Neural crest cell (in vitro differentiated cells): ENCODE measurements around the gene CCL27. TPM values are rescaled to one million over a fixed set of nuclear protein-coding genes. Genes with fewer than 3 reads are reported as not detected.

Source experiments
- DNase-seq: peaks from one replicate; pipeline ENCODE4 v3.0.0; 2021; ENCODE audit warnings: low read depth, mixed read lengths, low spot score
- H3K27ac Mint-ChIP-seq: one replicate; pipeline ENCODE4 v1.8.0; 2021; ENCODE audit warnings: mild to moderate bottlenecking, mixed read lengths; ENCODE audit not compliant: unreplicated experiment
- H3K27me3 Mint-ChIP-seq: 2 replicates; pipeline ENCODE4 v1.8.0; 2021; ENCODE audit warnings: low read depth, mild to moderate bottlenecking, mixed read lengths
- H3K36me3 Mint-ChIP-seq: 2 replicates; pipeline ENCODE4 v1.8.0; 2021; ENCODE audit warnings: low read depth, mild to moderate bottlenecking, mixed read lengths
- H3K4me1 Mint-ChIP-seq: 2 replicates; pipeline ENCODE4 v1.8.0; 2021; ENCODE audit warnings: mixed read lengths
- H3K4me3 Mint-ChIP-seq: one replicate; pipeline ENCODE4 v1.8.0; 2021; ENCODE audit warnings: mild to moderate bottlenecking, mixed read lengths
- H3K9me3 Mint-ChIP-seq: 2 replicates; pipeline ENCODE4 v1.8.0; 2021; ENCODE audit warnings: mixed read lengths
- CTCF ChIP-seq: fragments of 200-600 bp; sonication (generic); conservative IDR thresholded peaks from 2 replicates; pipeline ENCODE4 v1.5.0; 2021; ENCODE audit warnings: antibody characterized with exemption, mild to moderate bottlenecking
- total RNA-seq: library from RNA; stranded (reverse); gene quantifications from 2 replicates; pipeline ENCODE4 v1.2.1, GENCODE V29; 2021

CCL27 gene
- total RNA-seq, 1 donor from 2014 or later: 0.86 TPM

GRCh38 chr9:34675048-34675714 is 12.7 kb upstream of the CCL27 start:
- peak; percentile 71 for TF ChIP-seq CTCF
- H3K36me3 Mint-ChIP-seq: no peaks in the 10 kb centered on the region
- no peaks in the 10 kb centered on the region for H3K27me3 Mint-ChIP-seq
- no peak overlapping the region for H3K4me3 Mint-ChIP-seq
- no peaks in the 10 kb centered on the region for H3K9me3 Mint-ChIP-seq
- DNase-seq: peak; percentile 80
- peaks cover 9% of the 10 kb centered on the region for H3K4me1 Mint-ChIP-seq
- H3K27ac Mint-ChIP-seq: no peak overlapping the region

DNA sequence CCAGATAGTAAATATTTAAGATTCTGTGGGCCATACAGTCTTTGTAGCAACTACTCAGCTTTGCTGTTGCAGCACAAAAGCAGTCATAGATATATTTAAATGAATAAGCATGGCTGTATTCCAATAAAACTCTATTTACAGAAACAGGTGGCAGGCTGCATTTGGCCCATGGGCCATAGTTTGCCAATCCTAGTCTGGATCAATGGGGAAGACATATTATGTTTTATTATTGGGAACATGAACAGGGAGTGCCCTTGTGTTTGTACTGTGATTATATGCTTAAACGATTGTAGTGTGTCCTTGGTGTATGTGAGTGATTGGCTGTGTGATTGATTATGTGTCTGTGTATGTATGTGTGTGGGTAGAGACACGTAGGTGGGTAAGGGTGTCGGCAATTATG is 12.0 kb upstream of the CCL27 start:
- H3K4me3 Mint-ChIP-seq: no peak overlapping the region
- no peak for TF ChIP-seq CTCF
- no peaks in the 10 kb centered on the region for H3K27me3 Mint-ChIP-seq
- H3K36me3 Mint-ChIP-seq: peaks cover 5% of the 10 kb centered on the region
- no peak for DNase-seq
- H3K9me3 Mint-ChIP-seq: peaks cover 4% of the 10 kb centered on the region
- peaks cover 9% of the 10 kb centered on the region for H3K4me1 Mint-ChIP-seq
- no peak overlapping the region for H3K27ac Mint-ChIP-seq

DNA sequence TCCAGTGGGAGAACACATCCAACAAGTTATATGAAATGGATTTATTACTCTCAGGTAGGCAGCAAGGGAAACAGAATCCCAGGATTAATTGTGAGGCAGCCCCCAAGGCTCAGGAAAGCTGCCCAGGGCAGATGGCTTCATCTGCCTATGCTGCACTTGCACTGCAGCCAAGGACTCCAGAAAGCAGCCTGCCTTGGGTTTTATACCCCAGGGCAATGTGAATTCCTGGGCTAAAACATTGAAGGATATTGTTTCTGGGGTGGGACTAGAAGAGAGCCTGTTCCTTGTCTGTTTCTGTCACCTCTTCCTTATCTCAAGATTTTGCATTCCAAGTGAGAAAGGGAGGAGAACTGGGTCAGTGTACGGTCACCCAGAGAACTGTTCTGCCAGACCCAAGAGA is 8.8 kb upstream of the CCL27 start:
- no peaks in the 10 kb centered on the region for H3K27me3 Mint-ChIP-seq
- peaks cover 9% of the 10 kb centered on the region for H3K4me1 Mint-ChIP-seq
- DNase-seq: no peak
- H3K36me3 Mint-ChIP-seq: peaks cover 20% of the 10 kb centered on the region
- no peak for TF ChIP-seq CTCF
- H3K9me3 Mint-ChIP-seq: peaks cover 8% of the 10 kb centered on the region
- no peak overlapping the region for H3K4me3 Mint-ChIP-seq
- no peak overlapping the region for H3K27ac Mint-ChIP-seq

DNA sequence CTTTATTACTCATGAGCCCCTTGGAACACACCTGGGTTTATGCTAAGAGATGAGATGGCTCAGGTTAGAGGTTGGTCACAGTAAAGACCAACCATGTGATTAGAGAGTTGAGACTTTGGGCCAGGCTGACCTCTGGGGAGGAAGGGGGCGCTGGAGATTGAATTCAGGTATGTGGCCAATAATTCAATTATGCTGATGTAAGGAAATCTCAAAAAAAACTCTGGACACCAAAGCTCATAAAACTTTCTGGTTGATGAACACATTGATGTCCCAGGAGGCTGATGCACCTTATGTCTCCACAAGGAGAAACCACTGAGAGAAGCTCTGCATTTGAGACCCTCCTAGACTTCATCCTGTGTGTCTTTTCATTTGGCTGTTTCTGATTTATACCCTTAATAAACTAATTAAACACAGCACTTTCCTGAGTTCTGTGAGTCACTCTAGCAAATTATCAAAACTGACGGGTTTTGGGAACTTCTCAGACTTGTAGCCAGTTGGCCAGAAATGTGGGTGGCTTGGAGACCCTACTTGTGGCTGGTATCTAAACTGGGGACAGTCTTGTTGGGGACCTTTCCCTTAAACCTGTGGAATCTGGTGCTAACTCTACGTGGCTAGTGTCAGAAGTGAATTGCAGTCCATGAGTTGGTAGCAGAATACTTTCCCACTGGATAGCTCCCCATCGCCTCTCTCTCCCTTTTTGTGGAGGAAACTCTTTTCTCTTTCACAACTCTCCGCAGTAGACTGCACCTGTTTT is 7.5 kb upstream of the CCL27 start:
- H3K27ac Mint-ChIP-seq: no peak overlapping the region
- peaks cover 23% of the 10 kb centered on the region for H3K36me3 Mint-ChIP-seq
- no peak overlapping the region for H3K4me3 Mint-ChIP-seq
- H3K9me3 Mint-ChIP-seq: peaks cover 8% of the 10 kb centered on the region
- H3K4me1 Mint-ChIP-seq: peaks cover 11% of the 10 kb centered on the region
- DNase-seq: no peak
- no peak for TF ChIP-seq CTCF
- H3K27me3 Mint-ChIP-seq: no peaks in the 10 kb centered on the region

DNA sequence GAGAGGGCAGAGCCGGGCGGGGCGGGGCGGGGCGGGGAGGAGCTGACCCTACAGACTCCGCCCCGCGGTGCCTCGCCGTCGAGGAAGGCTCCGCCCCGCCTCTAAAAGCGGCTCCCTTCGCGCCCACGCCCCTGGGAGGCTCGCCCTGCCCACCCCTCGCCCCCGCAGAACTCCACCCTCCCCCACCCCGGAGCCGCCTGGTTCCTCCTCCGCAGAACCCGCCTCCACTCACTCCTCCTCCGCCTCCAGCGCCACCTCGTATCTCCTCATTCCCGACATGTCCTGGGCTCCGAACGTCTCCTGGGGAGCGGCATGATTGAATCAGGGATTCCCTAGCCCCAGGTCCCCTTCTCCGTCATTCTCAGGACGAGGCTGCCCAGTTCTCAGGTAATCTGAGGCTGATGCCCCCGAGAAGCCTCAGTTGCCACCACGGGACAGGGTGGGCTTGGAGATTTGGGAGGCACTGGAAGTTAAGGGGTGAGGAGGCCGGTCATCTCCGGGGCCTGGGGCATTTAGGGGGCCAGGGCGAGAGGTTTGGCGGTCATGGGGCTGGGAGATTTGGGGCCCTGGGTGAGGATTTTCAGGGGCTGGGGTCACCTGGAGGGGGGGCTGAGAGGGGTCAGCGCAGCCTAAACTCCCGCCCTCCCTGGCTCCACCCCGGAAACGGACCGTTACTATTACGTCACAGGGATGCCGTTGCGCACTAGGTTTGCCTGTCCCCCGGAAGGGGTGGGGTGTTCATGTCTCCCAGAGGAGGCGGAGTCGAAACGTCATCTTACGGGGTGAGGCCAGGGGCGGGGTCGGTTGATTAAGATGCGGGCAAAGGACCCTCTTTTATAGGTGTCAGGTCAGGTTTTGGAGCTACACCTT is 3.2 kb upstream of the CCL27 start:
- Mint-ChIP-seq H3K4me3 (peak overlapping the region; percentile 96), H3K27ac (peak overlapping the region; percentile 98)
- TF ChIP-seq CTCF: no peak

More for the DNA sequence above, 3.2 kb upstream of the CCL27 start:
- peak; percentile 82 for DNase-seq
- H3K27me3 Mint-ChIP-seq: no peaks in the 10 kb centered on the region
- peaks cover 14% of the 10 kb centered on the region for H3K4me1 Mint-ChIP-seq
- peaks cover 23% of the 10 kb centered on the region for H3K36me3 Mint-ChIP-seq
- peaks cover 8% of the 10 kb centered on the region for H3K9me3 Mint-ChIP-seq
